ENCODE data around the gene TSKU.

DNA sequence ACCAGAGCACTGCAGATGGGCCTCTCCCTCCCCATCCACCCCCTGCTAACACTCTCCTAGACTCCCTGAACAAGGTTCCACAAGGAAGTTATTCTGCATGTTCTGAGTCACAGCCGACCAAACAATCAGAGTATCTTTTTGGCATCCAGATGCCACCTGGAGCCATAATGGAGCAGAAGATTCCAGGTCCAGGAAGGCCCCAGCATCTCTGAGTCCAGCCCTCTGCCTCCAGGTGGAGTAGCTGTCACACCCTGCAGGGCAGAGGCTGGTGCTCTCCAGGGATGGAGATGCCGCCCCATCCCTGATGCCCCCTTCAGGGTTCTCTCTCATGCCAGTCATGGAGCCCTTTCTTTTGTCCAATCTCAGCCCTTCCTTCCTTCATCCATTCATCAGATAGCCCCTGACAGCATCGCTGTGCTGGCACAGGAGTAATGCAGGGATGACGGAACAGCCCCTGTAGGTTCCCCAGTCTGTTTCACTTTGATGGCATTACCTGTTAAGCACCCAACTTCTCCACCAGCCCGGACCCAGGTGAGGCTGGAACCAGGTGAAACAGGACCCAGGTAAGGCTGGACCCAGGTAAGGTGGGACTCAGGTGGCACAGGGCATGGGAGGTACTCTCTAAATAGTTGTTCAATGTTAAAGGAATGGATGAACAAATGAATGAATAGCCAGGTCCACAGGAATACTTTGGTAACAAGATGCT is 20.1 kb upstream of the TSKU start:
- TF ChIP-seq POLR2AphosphoS5 (IDR thresholded peaks at IDR 0.05): no peak
- TF ChIP-seq, protein P1, sequence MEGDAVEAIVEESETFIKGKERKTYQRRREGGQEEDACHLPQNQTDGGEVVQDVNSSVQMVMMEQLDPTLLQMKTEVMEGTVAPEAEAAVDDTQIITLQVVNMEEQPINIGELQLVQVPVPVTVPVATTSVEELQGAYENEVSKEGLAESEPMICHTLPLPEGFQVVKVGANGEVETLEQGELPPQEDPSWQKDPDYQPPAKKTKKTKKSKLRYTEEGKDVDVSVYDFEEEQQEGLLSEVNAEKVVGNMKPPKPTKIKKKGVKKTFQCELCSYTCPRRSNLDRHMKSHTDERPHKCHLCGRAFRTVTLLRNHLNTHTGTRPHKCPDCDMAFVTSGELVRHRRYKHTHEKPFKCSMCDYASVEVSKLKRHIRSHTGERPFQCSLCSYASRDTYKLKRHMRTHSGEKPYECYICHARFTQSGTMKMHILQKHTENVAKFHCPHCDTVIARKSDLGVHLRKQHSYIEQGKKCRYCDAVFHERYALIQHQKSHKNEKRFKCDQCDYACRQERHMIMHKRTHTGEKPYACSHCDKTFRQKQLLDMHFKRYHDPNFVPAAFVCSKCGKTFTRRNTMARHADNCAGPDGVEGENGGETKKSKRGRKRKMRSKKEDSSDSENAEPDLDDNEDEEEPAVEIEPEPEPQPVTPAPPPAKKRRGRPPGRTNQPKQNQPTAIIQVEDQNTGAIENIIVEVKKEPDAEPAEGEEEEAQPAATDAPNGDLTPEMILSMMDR (IDR thresholded peaks at IDR 0.05): no peak
